HUES48 (cell line): ENCODE results near the gene MZB1.

Source experiments
- H3K27ac ChIP-seq: one replicate; pipeline ENCODE4 v1.7.0; 2013; ENCODE audit warnings: low read depth, low read length, inconsistent platforms
- H3K27me3 ChIP-seq: 2 replicates; pipeline ENCODE4 v1.6.1; 2013; ENCODE audit warnings: mild to moderate bottlenecking, low read length; ENCODE audit not compliant: control insufficient read depth, insufficient read depth
- H3K36me3 ChIP-seq: 2 replicates; pipeline ENCODE4 v1.6.1; 2013; ENCODE audit warnings: low read length; ENCODE audit not compliant: control insufficient read depth, insufficient read depth
- H3K4me1 ChIP-seq: 2 replicates; pipeline ENCODE4 v1.6.1; 2013; ENCODE audit warnings: mild to moderate bottlenecking, low read length; ENCODE audit not compliant: control insufficient read depth, insufficient read depth
- H3K4me3 ChIP-seq: 2 replicates; pipeline ENCODE4 v1.5.1; 2013; ENCODE audit warnings: mild to moderate bottlenecking, low read depth, low read length
- H3K9ac ChIP-seq: 2 replicates; pipeline ENCODE4 v1.6.1; 2013; ENCODE audit warnings: mild to moderate bottlenecking, low read depth, low read length, moderate library complexity
- H3K9me3 ChIP-seq: 2 replicates; pipeline ENCODE4 v1.6.1; 2013; ENCODE audit warnings: low read length; ENCODE audit not compliant: control insufficient read depth, insufficient read depth

The MZB1 gene

DNA sequence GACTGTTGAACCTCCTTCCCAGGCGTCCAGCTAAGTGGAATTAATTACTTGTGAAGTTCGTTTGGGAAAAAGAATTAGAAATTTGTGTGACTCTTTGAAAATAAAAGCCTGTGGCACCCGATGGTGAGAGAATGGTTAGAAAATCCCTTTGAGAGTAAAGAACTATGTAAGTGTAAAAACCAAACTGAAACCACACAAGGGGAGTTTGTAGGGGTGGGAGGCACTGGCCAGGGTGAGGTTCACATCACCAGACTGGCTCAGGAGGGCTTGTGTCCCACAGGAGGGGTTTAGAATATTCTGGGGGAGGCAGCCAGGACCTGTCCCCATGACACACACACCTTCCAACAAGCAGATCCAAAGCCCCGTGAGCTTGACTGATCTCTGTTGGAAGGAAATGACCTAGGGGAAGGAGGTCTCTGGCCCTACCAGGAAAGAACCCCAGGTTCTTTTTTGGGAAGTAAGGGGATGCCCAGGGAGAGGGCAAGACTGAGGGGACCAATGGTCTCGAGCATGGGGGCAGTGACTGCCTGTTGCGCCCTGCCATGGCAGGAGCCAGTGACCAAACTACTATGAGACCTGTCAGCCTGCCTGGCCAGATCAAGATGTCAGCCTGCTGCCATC lies 9.9 kb upstream of the MZB1 start:
- Histone ChIP-seq H3K27ac (no peak overlapping the region), H3K9me3 (no peaks in the 10 kb centered on the region), H3K4me1 (peaks cover 14% of the 10 kb centered on the region; the same call in 1 of the 2 replicates), H3K36me3 (peaks cover 13% of the 10 kb centered on the region; the same call in 1 of the 2 replicates), H3K27me3 (peaks cover 8% of the 10 kb centered on the region), H3K9ac (no peak overlapping the region), H3K4me3 (no peak overlapping the region)

DNA sequence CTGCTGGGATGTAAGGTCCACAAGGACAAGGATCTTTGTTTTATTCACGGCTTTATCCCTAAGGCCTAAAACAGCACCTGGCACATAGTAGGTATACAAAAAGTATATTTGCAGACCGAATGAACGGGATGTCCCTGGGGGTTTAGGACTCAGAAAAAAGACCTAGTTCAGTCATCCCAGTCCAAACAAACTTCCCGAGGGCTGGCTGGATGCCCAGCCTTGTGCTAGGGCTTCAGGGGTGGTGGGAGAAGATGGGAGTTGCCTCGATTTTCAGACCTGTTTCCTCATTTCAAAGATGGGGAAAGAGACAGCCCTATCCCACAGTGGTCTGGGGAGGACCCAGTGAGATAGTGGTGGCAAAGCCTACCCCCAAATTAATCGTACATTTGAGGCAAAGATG lies 8.2 kb upstream of the MZB1 start:
- H3K27ac ChIP-seq, result no peak overlapping the region
- H3K9me3 ChIP-seq, result no peaks in the 10 kb centered on the region
- H3K4me3 ChIP-seq, result no peak overlapping the region
- H3K9ac ChIP-seq, result no peak overlapping the region
- H3K4me1 ChIP-seq, result 0 out of 2 replicates have a peak, but pooled peaks cover 4% of the 10 kb centered on the region
- H3K27me3 ChIP-seq, result peaks cover 25% of the 10 kb centered on the region
- peaks cover 13% of the 10 kb centered on the region; the same call in 1 of the 2 replicates for H3K36me3 ChIP-seq

- Histone ChIP-seq H3K9me3 (no peaks in the 10 kb centered on the region), H3K9ac (no peak overlapping the region), H3K27me3 (peaks cover 27% of the 10 kb centered on the region), H3K4me3 (no peak overlapping the region), H3K4me1 (peaks cover 4% of the 10 kb centered on the region; the same call in 1 of the 2 replicates), H3K27ac (no peak overlapping the region), H3K36me3 (peaks cover 13% of the 10 kb centered on the region; the same call in 1 of the 2 replicates)
Observed at GRCh38 chr5:139396691-139397090, 7.0 kb upstream of the MZB1 start.

GRCh38 chr5:139395844-139396640 lies 6.3 kb upstream of the MZB1 start:
- Histone ChIP-seq H3K4me1 (peaks cover 7% of the 10 kb centered on the region; the same call in 1 of the 2 replicates), H3K27ac (no peak overlapping the region), H3K9me3 (no peaks in the 10 kb centered on the region), H3K27me3 (peaks cover 27% of the 10 kb centered on the region), H3K4me3 (no peak overlapping the region), H3K9ac (no peak overlapping the region), H3K36me3 (peaks cover 7% of the 10 kb centered on the region; the same call in 1 of the 2 replicates)

- Histone ChIP-seq H3K27me3 (peaks cover 27% of the 10 kb centered on the region), H3K9me3 (no peaks in the 10 kb centered on the region), H3K36me3 (peaks cover 6% of the 10 kb centered on the region; the same call in 1 of the 2 replicates), H3K4me1 (peaks cover 7% of the 10 kb centered on the region; the same call in 1 of the 2 replicates), H3K27ac (no peak within 1 kb of the TSS), H3K9ac (0 out of 2 replicates have a peak within 1 kb of the TSS, but pooled peaks have one; percentile 20), H3K4me3 (peak within 1 kb of the TSS; percentile 63)
Observed at GRCh38 chr5:139394654-139395566, 5.2 kb upstream of the MZB1 start, which contains the start of gene PROB1. Gene PROB1, minus strand, starts transcription at chr5:139395104. Its CDS starts 23 bp downstream, at chr5:139395081.

- Histone ChIP-seq H3K9me3 (no peaks in the 10 kb centered on the region), H3K27ac (no peak overlapping the region), H3K36me3 (no peaks in the 10 kb centered on the region), H3K4me3 (peak overlapping the region; percentile 63), H3K9ac (0 out of 2 replicates have a peak overlapping the region, but pooled peaks have one; percentile 20), H3K4me1 (peaks cover 7% of the 10 kb centered on the region; the same call in 1 of the 2 replicates), H3K27me3 (peaks cover 27% of the 10 kb centered on the region)
Observed at GRCh38 chr5:139394123-139394653, 4.5 kb upstream of the MZB1 start.

GRCh38 chr5:139393497-139394122 lies 3.9 kb upstream of the MZB1 start:
- H3K27me3 ChIP-seq, result peaks cover 27% of the 10 kb centered on the region
- H3K9me3 ChIP-seq, result no peaks in the 10 kb centered on the region
- H3K4me3 ChIP-seq, result peak overlapping the region; percentile 63
- H3K9ac ChIP-seq, result no peak overlapping the region
- H3K36me3 ChIP-seq, result no peaks in the 10 kb centered on the region
- peaks cover 7% of the 10 kb centered on the region; the same call in 1 of the 2 replicates for H3K4me1 ChIP-seq
- H3K27ac ChIP-seq, result no peak overlapping the region

- peak overlapping the region; percentile 68 for H3K9ac ChIP-seq
- peaks cover 11% of the 10 kb centered on the region; the same call in 1 of the 2 replicates for H3K4me1 ChIP-seq
- H3K36me3 ChIP-seq, result no peaks in the 10 kb centered on the region
- no peak overlapping the region for H3K27ac ChIP-seq
- H3K4me3 ChIP-seq, result peak overlapping the region; percentile 63
- no peaks in the 10 kb centered on the region for H3K9me3 ChIP-seq
- H3K27me3 ChIP-seq, result peaks cover 27% of the 10 kb centered on the region
Observed at GRCh38 chr5:139392678-139393496, 3.2 kb upstream of the MZB1 start.

- H3K4me1 ChIP-seq, result peaks cover 11% of the 10 kb centered on the region; the same call in 1 of the 2 replicates
Observed at GRCh38 chr5:139392324-139392677, 2.6 kb upstream of the MZB1 start.

More at GRCh38 chr5:139392324-139392677, 2.6 kb upstream of the MZB1 start:
- peak overlapping the region; percentile 63 for H3K4me3 ChIP-seq
- H3K27me3 ChIP-seq, result peaks cover 27% of the 10 kb centered on the region
- H3K36me3 ChIP-seq, result no peaks in the 10 kb centered on the region
- H3K9me3 ChIP-seq, result no peaks in the 10 kb centered on the region
- H3K27ac ChIP-seq, result no peak overlapping the region
- no peak overlapping the region for H3K9ac ChIP-seq
